GM21737 (cell line): ENCODE data around the gene TMEM81.

Source experiments
- ATAC-seq: cut with Tn5 transposase; IDR thresholded peaks from one replicate; pipeline ENCODE4 v1.9.1; 2021; ENCODE audit warnings: mild to moderate bottlenecking, moderate library complexity; ENCODE audit not compliant: unreplicated experiment

Gene TMEM81

DNA sequence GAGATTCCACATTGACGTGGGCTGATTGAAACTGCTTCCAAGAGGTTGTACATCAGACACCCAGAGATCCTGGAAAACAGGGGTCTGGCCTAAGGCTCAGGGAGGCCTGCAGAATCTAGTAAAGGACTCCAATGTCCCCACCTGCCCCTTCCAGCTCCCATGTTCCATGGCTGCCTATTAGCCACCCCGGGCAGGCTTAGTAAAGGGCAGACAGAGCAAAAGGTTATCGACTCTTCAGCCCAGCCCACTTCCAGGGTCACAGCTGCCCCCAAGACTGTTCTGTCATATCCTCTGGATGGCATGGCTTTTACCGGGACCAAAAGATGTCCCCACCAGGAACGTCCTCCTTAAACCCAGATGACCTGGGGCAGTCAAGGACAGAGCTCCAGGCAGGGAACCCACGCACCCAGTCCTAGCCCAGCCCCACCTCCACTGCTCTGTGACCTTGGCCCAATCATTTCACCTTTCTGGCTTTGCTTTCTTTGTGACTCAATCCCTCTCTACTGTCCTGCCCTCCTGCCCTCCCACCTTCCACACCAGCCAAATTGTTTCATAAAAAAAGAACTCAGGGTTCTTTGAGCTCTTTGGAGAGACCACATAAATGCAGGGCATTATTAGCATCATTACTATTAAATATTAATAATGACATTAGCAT is 46.0 kb downstream of the TMEM81 start:
- ATAC-seq: no peak

DNA sequence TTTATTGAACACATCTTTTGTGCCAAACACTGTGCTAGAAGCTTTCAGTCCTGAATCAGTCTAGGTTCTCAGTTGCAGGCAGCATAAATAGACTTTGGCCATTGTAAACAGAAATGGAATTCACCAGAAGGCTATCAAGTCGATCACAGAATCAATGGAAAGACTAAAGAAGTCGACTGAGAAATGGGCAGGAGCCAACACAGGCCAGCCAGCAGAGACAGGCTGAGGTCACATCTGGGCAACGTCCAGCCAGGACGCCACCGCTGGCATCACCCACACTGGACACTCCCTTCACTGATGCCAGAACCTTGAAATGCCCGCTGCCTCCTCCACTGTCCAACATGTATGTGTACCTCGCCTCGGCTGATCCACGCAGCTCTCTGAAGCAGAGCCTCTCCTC is 46.7 kb downstream of the TMEM81 start:
- ATAC-seq: no peak
